Activated CD8-positive, alpha-beta memory T cell treated with anti-CD3 and anti-CD28 coated beads for 36 hours (primary cell): ENCODE measurements around the gene GRK3. TPM values are rescaled to one million over a fixed set of nuclear protein-coding genes. Genes with fewer than 3 reads are reported as not detected.
"Not testable (repeated sequence)": the region's sequence is repeated elsewhere in the genome, so short reads cannot be mapped to it uniquely, and the experiment has no call there.

Experiments
- CTCF ChIA-PET: fragments of 350-600 bp; sonication (Branson Sonifier 250); formaldehyde crosslinking; loops from one replicate; lab custom pipeline; 2021; ENCODE audit warnings: antibody characterized with exemption; lab: Charles Lee
- POLR2A ChIA-PET: fragments of 350-600 bp; sonication (Branson Sonifier 250); formaldehyde crosslinking; loops from one replicate; lab custom pipeline; 2021; ENCODE audit warnings: antibody characterized with exemption; lab: Charles Lee
- total RNA-seq, 2 experiments: library from RNA; stranded (reverse); gene quantifications; one replicate each; pipeline ENCODE4 v1.2.3, GENCODE V29; 2021

The GRK3 gene
- total RNA-seq, 2 experiments from 2014 or later: 13.5 to 15.4 TPM

GRCh38 chr22:25613558-25613957, 49.1 kb downstream of the GRK3 start:
- CTCF ChIA-PET, POLR2A ChIA-PET: not testable (repeated sequence)

- CTCF ChIA-PET, POLR2A ChIA-PET: not testable (repeated sequence)
Measured at GRCh38 chr22:25614791-25615190, 50.3 kb downstream of the GRK3 start.

- ChIA-PET CTCF (no interaction called here), POLR2A (no interaction called here)
Measured at GRCh38 chr22:25621986-25622385, 57.5 kb downstream of the GRK3 start.

- CTCF ChIA-PET: interaction anchor here (0.5 to 0.6 kb wide), 2 partner anchors 59 to 709 kb away, joined by 3 to 4 read pairs; partner anchors contain the start of gene GRK3
- POLR2A ChIA-PET: no interaction called here
Measured at GRCh38 chr22:25623310-25623734, 58.8 kb downstream of the GRK3 start.

GRCh38 chr22:25623851-25624250, 59.4 kb downstream of the GRK3 start:
- ChIA-PET CTCF (interaction anchor here (0.5 kb wide), 1 partner anchor 708 kb away, joined by 4 read pairs; no protein-coding TSS in a partner anchor), POLR2A (no interaction called here)

- POLR2A ChIA-PET: no interaction called here
- CTCF ChIA-PET: no interaction called here
Measured at GRCh38 chr22:25624476-25624875, 60.0 kb downstream of the GRK3 start.

- POLR2A ChIA-PET, CTCF ChIA-PET: not testable (repeated sequence)
Measured at GRCh38 chr22:25625747-25626623, 61.5 kb downstream of the GRK3 start.

- CTCF ChIA-PET: no interaction called here
- POLR2A ChIA-PET: no interaction called here
Measured at GRCh38 chr22:25626624-25626990, 62.1 kb downstream of the GRK3 start.

GRCh38 chr22:25627271-25627852, 62.9 kb downstream of the GRK3 start:
- ChIA-PET CTCF (no interaction called here), POLR2A (no interaction called here)

- ChIA-PET CTCF (no interaction called here), POLR2A (no interaction called here)
Measured at GRCh38 chr22:25628494-25628893, 64.0 kb downstream of the GRK3 start.

- ChIA-PET POLR2A (no interaction called here), CTCF (no interaction called here)
Measured at GRCh38 chr22:25629613-25630012, 65.1 kb downstream of the GRK3 start.

- CTCF ChIA-PET: no interaction called here
Measured at GRCh38 chr22:25630447-25630846, 66.0 kb downstream of the GRK3 start.

GRCh38 chr22:25636323-25636722, 71.8 kb downstream of the GRK3 start:
- CTCF ChIA-PET: interaction anchor here (0.6 kb wide), 1 partner anchor 536 kb away, joined by 3 read pairs; no protein-coding TSS in a partner anchor
- POLR2A ChIA-PET: no interaction called here

More at GRCh38 chr22:25630447-25630846, 66.0 kb downstream of the GRK3 start:
- POLR2A ChIA-PET: no interaction called here

GRCh38 chr22:25637032-25637431, 72.6 kb downstream of the GRK3 start:
- ChIA-PET CTCF (interaction anchor here (0.6 kb wide), 1 partner anchor 535 kb away, joined by 3 read pairs; no protein-coding TSS in a partner anchor), POLR2A (no interaction called here)

- CTCF ChIA-PET: no interaction called here
- POLR2A ChIA-PET: no interaction called here
Measured at GRCh38 chr22:25637672-25638071, 73.2 kb downstream of the GRK3 start.

GRCh38 chr22:25638638-25639037, 74.2 kb downstream of the GRK3 start:
- POLR2A ChIA-PET: no interaction called here
- CTCF ChIA-PET: no interaction called here

GRCh38 chr22:25641650-25642049, 77.2 kb downstream of the GRK3 start:
- ChIA-PET CTCF (no interaction called here), POLR2A (no interaction called here)

GRCh38 chr22:25643232-25644000, 78.9 kb downstream of the GRK3 start:
- CTCF ChIA-PET: no interaction called here
- POLR2A ChIA-PET: no interaction called here

- CTCF ChIA-PET: no interaction called here
- POLR2A ChIA-PET: no interaction called here
Measured at GRCh38 chr22:25644122-25644521, 79.6 kb downstream of the GRK3 start.

- ChIA-PET POLR2A (interaction anchor here (0.7 kb wide), 1 partner anchor 57 kb away, joined by 3 read pairs; no protein-coding TSS in a partner anchor), CTCF (no interaction called here)
Measured at GRCh38 chr22:25645266-25645665, 80.8 kb downstream of the GRK3 start.
